Neuron (in vitro differentiated cells): Measurements from ENCODE around the gene OXSM.

Source experiments
- H2AFZ ChIP-seq: one replicate; pipeline ENCODE4 v1.6.1; 2013; ENCODE audit warnings: low read depth, mild to moderate bottlenecking, inconsistent platforms, low read length, moderate library complexity
- H3K27me3 ChIP-seq: one replicate; pipeline ENCODE4 v1.6.1; 2013; ENCODE audit warnings: low read length; ENCODE audit not compliant: insufficient read depth
- H3K36me3 ChIP-seq: one replicate; pipeline ENCODE4 v1.6.1; 2013; ENCODE audit warnings: low read length; ENCODE audit not compliant: insufficient read depth
- H3K4me1 ChIP-seq: one replicate; pipeline ENCODE4 v1.6.1; 2013; ENCODE audit warnings: low read length; ENCODE audit not compliant: insufficient read depth
- H3K4me3 ChIP-seq: 2 replicates; pipeline ENCODE4 v1.5.1; 2013; ENCODE audit warnings: mild to moderate bottlenecking, low read length, moderate library complexity
- H3K9me3 ChIP-seq: one replicate; pipeline ENCODE4 v1.6.1; 2013; ENCODE audit warnings: low read length

OXSM gene

GRCh38 chr3:25789596-25790556, at the start of gene OXSM:
Gene OXSM, plus strand, starts transcription at chr3:25790090. Its CDS starts 931 bp downstream, at chr3:25791021.
- Histone ChIP-seq H3K9me3 (no peaks in the 10 kb centered on the region), H3K36me3 (no peaks in the 10 kb centered on the region), H3K4me3 (peak within 1 kb of the TSS; percentile 64), H3K4me1 (peaks cover 23% of the 10 kb centered on the region), H3K27me3 (no peaks in the 10 kb centered on the region), H2AFZ (peak within 1 kb of the TSS; percentile 56)

DNA sequence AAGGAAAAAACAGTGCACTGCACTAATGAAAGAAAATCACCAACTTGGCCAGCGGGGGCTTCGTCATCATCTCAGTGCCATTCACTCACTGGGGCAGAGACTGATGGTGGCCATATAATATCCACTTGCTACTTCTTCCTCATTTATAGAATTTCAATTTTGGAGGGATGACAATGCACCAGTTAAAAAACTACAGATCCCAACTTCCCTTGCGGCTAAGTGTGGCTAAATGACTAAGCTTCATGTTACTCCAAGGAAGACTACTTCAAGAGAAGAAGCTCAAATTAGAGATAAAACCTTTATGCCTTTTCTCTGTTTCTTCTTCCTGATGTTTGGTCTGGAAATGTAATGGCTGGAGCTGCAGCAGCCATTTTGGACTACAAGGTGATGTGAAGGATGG, 45.4 kb upstream of the OXSM start:
- H3K4me3 ChIP-seq, result no peak overlapping the region
- H3K36me3 ChIP-seq, result peaks cover 15% of the 10 kb centered on the region
- no peak overlapping the region for H2AFZ ChIP-seq
- no peaks in the 10 kb centered on the region for H3K4me1 ChIP-seq
- no peaks in the 10 kb centered on the region for H3K27me3 ChIP-seq
- peaks cover 3% of the 10 kb centered on the region for H3K9me3 ChIP-seq

GRCh38 chr3:25747033-25747432, 42.9 kb upstream of the OXSM start:
- no peak overlapping the region for H3K4me3 ChIP-seq
- peaks cover 32% of the 10 kb centered on the region for H3K36me3 ChIP-seq
- peaks cover 7% of the 10 kb centered on the region for H3K9me3 ChIP-seq
- peaks cover 4% of the 10 kb centered on the region for H3K4me1 ChIP-seq
- H2AFZ ChIP-seq, result no peak overlapping the region
- no peaks in the 10 kb centered on the region for H3K27me3 ChIP-seq

DNA sequence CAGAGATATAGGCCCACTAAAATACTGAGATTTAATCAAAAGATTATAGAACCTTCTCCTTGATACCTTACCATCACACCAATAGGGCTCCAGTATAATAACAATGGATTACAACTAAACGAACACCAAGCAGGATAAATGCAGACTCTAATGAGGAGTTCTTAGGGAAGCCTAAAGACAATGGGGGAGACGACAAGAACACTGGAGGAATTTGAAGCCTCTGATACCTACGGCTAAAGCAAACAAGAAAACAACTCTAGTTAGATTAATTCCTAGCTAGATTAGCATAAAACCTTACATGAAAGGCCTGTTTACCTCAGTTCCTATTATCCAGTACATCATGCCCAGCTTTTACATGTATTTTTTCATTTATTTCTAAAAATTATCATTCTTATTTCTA, 41.7 kb upstream of the OXSM start:
- no peak overlapping the region for H2AFZ ChIP-seq
- no peaks in the 10 kb centered on the region for H3K27me3 ChIP-seq
- peaks cover 7% of the 10 kb centered on the region for H3K9me3 ChIP-seq
- peaks cover 30% of the 10 kb centered on the region for H3K36me3 ChIP-seq
- H3K4me3 ChIP-seq, result no peak overlapping the region
- peaks cover 4% of the 10 kb centered on the region for H3K4me1 ChIP-seq

DNA sequence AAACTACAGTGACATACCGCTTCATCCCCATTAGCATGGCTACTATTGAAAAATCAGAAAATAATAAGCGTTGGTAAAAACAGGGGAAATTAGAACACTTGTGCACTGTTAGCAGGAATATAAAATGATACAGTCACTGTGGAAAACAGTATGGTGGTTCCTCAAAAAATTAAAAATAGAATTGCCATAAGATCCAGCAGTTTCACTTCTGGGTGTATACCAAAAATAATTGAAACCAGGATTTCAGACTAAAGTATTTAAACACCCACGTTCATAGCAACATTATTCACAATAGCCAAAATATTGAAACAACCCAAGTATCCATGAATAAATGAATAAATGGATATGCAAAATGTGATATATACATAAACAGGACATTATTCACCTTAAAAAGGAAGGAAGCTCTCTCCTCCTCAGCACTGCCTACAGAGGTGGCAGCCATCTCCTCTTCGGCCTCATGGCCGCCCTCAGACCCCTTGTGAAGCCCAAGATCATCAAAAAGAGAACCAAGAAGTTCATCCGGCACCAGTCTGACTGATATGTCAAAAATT, 40.8 kb upstream of the OXSM start:
- Histone ChIP-seq H2AFZ (no peak overlapping the region), H3K4me3 (no peak overlapping the region), H3K36me3 (peaks cover 30% of the 10 kb centered on the region), H3K9me3 (peaks cover 7% of the 10 kb centered on the region), H3K27me3 (no peaks in the 10 kb centered on the region), H3K4me1 (peaks cover 4% of the 10 kb centered on the region)

GRCh38 chr3:25751048-25751447, 38.8 kb upstream of the OXSM start:
- no peak overlapping the region for H3K4me3 ChIP-seq
- H2AFZ ChIP-seq, result no peak overlapping the region
- H3K9me3 ChIP-seq, result peaks cover 7% of the 10 kb centered on the region
- peaks cover 30% of the 10 kb centered on the region for H3K36me3 ChIP-seq
- H3K4me1 ChIP-seq, result peaks cover 4% of the 10 kb centered on the region
- no peaks in the 10 kb centered on the region for H3K27me3 ChIP-seq

- no peak overlapping the region for H3K4me3 ChIP-seq
These were observed 38.2 kb upstream of the OXSM start for GRCh38 chr3:25751725-25752124.

DNA sequence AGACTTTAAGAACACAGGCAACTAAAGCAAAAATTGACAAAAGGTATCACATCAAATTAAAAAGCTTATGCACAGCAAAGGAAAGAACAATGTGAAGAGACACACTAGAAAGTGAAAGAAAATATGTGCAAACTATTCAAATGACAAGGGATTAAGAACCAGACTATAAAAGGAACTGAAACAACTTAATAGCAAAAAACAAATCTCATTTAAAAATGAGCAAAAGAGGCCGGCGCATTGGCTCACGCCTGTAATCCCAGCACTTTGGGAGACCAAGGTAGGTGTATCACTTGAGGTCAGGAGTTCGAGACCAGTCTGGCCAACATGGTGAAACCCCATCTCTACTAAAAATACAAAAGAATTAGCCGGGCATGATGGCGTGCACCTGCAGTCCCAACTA, 21.0 kb upstream of the OXSM start:
- Histone ChIP-seq H3K4me3 (no peak overlapping the region), H3K9me3 (peaks cover 8% of the 10 kb centered on the region), H2AFZ (no peak overlapping the region), H3K36me3 (peaks cover 8% of the 10 kb centered on the region), H3K4me1 (no peaks in the 10 kb centered on the region), H3K27me3 (no peaks in the 10 kb centered on the region)

More at GRCh38 chr3:25751725-25752124, 38.2 kb upstream of the OXSM start:
- Histone ChIP-seq H3K4me1 (peaks cover 4% of the 10 kb centered on the region), H2AFZ (no peak overlapping the region), H3K9me3 (peaks cover 7% of the 10 kb centered on the region), H3K36me3 (peaks cover 30% of the 10 kb centered on the region), H3K27me3 (no peaks in the 10 kb centered on the region)

- peaks cover 41% of the 10 kb centered on the region for H3K36me3 ChIP-seq
- H3K4me3 ChIP-seq, result no peak overlapping the region
- no peaks in the 10 kb centered on the region for H3K27me3 ChIP-seq
- peaks cover 15% of the 10 kb centered on the region for H3K9me3 ChIP-seq
- H2AFZ ChIP-seq, result no peak overlapping the region
- no peaks in the 10 kb centered on the region for H3K4me1 ChIP-seq
These were observed 14.0 kb upstream of the OXSM start for GRCh38 chr3:25775936-25776335.

DNA sequence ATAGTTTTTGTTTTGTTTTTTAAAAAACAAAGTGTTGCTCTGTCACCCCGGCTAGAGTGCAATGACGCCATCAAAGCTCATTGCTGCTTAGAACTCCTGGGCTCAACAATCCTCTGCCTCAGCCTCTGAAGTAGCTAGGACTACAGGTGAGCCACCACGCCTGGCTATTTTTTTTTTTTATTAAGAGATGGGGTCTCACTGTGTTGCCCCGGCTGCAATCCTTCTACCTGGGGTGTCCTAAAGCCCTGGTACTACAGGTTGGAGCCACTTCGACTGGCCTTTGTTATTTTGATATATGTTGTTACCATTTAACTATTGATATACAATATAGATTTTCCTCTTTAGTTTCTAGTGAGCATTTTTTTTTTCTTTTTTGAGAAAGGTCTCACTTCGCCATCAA, 9.3 kb upstream of the OXSM start:
- Histone ChIP-seq H2AFZ (no peak overlapping the region), H3K36me3 (peaks cover 22% of the 10 kb centered on the region), H3K9me3 (peaks cover 3% of the 10 kb centered on the region), H3K4me1 (peaks cover 8% of the 10 kb centered on the region), H3K4me3 (no peak overlapping the region), H3K27me3 (no peaks in the 10 kb centered on the region)

- Histone ChIP-seq H3K36me3 (peaks cover 16% of the 10 kb centered on the region), H3K4me3 (peak overlapping the region; percentile 65), H2AFZ (no peak overlapping the region)
These were observed 8.6 kb upstream of the OXSM start for GRCh38 chr3:25781145-25781757.

DNA sequence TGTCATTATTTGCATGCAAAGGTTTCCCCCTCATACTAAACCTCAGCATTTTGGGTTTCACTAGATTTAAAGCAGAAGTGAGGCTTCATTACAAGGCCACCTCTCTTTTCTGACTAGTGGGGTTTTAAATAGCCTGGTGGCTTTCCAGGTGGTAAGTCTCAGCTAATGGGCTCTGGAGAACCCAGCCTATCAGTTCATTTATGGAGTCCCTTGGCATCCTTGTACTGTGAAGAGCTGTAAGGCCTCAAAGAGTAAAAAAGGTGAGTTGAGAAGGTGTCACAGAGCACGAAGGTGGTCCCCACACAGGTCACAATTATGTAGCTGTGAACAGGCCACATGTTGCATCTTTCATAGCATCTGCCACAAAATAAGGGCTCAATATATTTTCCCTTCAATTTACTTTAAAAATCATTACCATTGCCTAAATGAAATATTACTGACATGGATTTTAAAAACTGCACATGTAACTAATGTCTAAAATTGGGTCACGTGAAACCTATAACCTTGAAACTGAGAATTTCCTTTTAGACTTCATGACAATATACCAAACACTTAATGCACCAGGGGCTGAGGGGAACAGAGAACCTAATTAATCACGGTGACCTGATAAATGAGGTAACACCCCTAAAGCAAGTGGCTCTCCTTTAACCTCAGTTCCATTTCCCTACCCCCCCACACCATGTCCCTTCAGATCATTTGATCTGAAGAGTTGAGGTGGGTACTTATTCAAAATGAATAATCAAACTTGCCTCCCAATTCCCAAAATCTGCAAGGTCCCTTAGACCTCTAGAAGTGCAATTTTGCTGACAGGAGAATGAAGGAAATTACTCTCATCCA, 7.9 kb upstream of the OXSM start:
- H3K9me3 ChIP-seq, result no peaks in the 10 kb centered on the region
- H3K27me3 ChIP-seq, result no peaks in the 10 kb centered on the region
- peak overlapping the region; percentile 65 for H3K4me3 ChIP-seq
- peaks cover 9% of the 10 kb centered on the region for H3K4me1 ChIP-seq
- H3K36me3 ChIP-seq, result peaks cover 9% of the 10 kb centered on the region
- H2AFZ ChIP-seq, result no peak overlapping the region

More at GRCh38 chr3:25781145-25781757, 8.6 kb upstream of the OXSM start:
- Histone ChIP-seq H3K4me1 (peaks cover 8% of the 10 kb centered on the region), H3K27me3 (no peaks in the 10 kb centered on the region), H3K9me3 (peaks cover 3% of the 10 kb centered on the region)
